GM12801 (cell line): ENCODE data around the gene RAB37.

Experiments
- CTCF ChIP-seq: IDR thresholded peaks from one replicate; pipeline ENCODE4 v1.5.1; 2011; ENCODE audit warnings: control low read depth; ENCODE audit not compliant: insufficient read length; ENCODE audit errors: extremely low read depth

Gene RAB37

GRCh38 chr17:74736513-74737298, at the start of gene RAB37:
Gene RAB37, plus strand, starts transcription at chr17:74737256. Its CDS starts 17 bp downstream, at chr17:74737273.
- no peak for TF ChIP-seq CTCF

GRCh38 chr17:74687886-74688285, 49.2 kb upstream of the RAB37 start:
- TF ChIP-seq CTCF = no peak

- no peak for TF ChIP-seq CTCF
Measured at GRCh38 chr17:74690409-74690825, 46.6 kb upstream of the RAB37 start.

- TF ChIP-seq CTCF = no peak
Measured at GRCh38 chr17:74691151-74691550, 45.9 kb upstream of the RAB37 start.

- no peak for TF ChIP-seq CTCF
Measured at GRCh38 chr17:74694081-74694480, 43.0 kb upstream of the RAB37 start.

GRCh38 chr17:74695629-74696028, 41.4 kb upstream of the RAB37 start:
- TF ChIP-seq CTCF = no peak

GRCh38 chr17:74697515-74697914, 39.5 kb upstream of the RAB37 start:
- no peak for TF ChIP-seq CTCF
